HepG2 (cell line): ENCODE measurements around the gene HNRNPAB. TPM values are rescaled to one million over a fixed set of nuclear protein-coding genes. Genes with fewer than 3 reads are reported as not detected.

Source experiments
- ATAC-seq: fragments of 200-7000 bp; cut with Tn5 transposase; 3 replicates; pipeline ENCODE4 v1.9.1; 2020; ENCODE audit warnings: mild to moderate bottlenecking, moderate library complexity
- BruUV-seq: library from RNA; stranded (reverse); fragments of 400-500 nt; replicated peaks from 2 replicates; lab custom pipeline; 2021; lab: Mats Ljungman, UMichigan
- CTCF ChIA-PET: fragments of 300-600 bp; formaldehyde crosslinking; extraction: SDS; loops from one replicate; lab custom pipeline; 2021; ENCODE audit warnings: low total read pairs, inconsistent platforms, low intra/inter-chr PET ratio; lab: Yijun Ruan, JAX
- POLR2A ChIA-PET: fragments of 350-600 bp; sonication (Branson Sonifier 250); formaldehyde crosslinking; loops from one replicate; lab custom pipeline; 2020; ENCODE audit warnings: antibody characterized with exemption, inconsistent platforms; lab: Yijun Ruan, JAX
- DNase-seq: peaks from one replicate; pipeline ENCODE4 v3.0.0-alpha.2; 2015; ENCODE audit warnings: low spot score
- FAIRE-seq: peaks from 3 replicates; lab custom pipeline; 2011; peaks lifted over from hg19 to GRCh38; lab: Jason Lieb, UNC
- H2AFZ ChIP-seq: one replicate; pipeline ENCODE4 v1.6.1; 2011; ENCODE audit warnings: low read length, inconsistent platforms
- H3K27ac ChIP-seq: fragments of 300-600 bp; 3 replicates; pipeline ENCODE4 v1.8.0; 2011; ENCODE audit warnings: mixed run types, mild to moderate bottlenecking, mixed read lengths, low read length, inconsistent platforms; ENCODE audit not compliant: insufficient read depth; ENCODE audit errors: extremely low read length
- H3K27me3 ChIP-seq, 2 experiments: fragments of 200-600 bp in 1 of 2; 2 replicates in 1 of 2; 3 replicates in 1 of 2; pipeline versions ENCODE4 v1.6.0 to v1.8.0; 2011; ENCODE audit warnings: low read length in 2 of 2, mild to moderate bottlenecking in 2 of 2, moderate library complexity in 2 of 2, inconsistent platforms in 1 of 2; ENCODE audit not compliant: insufficient read depth in 2 of 2, control insufficient read depth in 1 of 2
- H3K36me3 ChIP-seq, 2 experiments: fragments of 200-600 bp in 1 of 2; replicated peaks in 1 of 2; 2 replicates in 1 of 2; 3 replicates in 1 of 2; pipeline versions ENCODE4 v1.5.1 to v1.8.0; 2011; ENCODE audit warnings: low read length in 2 of 2, inconsistent platforms in 1 of 2; ENCODE audit not compliant: insufficient read depth in 2 of 2, control insufficient read depth in 1 of 2
- H3K4me1 ChIP-seq: 2 replicates; pipeline ENCODE4 v1.5.1; 2012; ENCODE audit warnings: low read length, inconsistent platforms; ENCODE audit not compliant: insufficient read depth
- H3K4me2 ChIP-seq: 2 replicates; pipeline ENCODE4 v1.6.0; 2011; ENCODE audit warnings: low read depth, low read length, inconsistent platforms
- H3K4me3 ChIP-seq, 3 experiments: fragments of 200-600 bp in 1 of 3; sonication (generic), shearing (Covaris generic) in 1 of 3; replicated peaks in 1 of 3; 2 replicates each; pipeline ENCODE4 v1.5.1; 2011 to 2016; ENCODE audit warnings: low read length in 3 of 3, inconsistent platforms in 2 of 3, low read depth in 2 of 3, mild to moderate bottlenecking in 2 of 3, control low read depth in 1 of 3, mixed read lengths in 1 of 3; ENCODE audit not compliant: insufficient read depth in 1 of 3
- H3K79me2 ChIP-seq: one replicate; pipeline ENCODE4 v1.6.1; 2011; ENCODE audit warnings: low read length, inconsistent platforms; ENCODE audit not compliant: insufficient read depth
- H3K9ac ChIP-seq: 2 replicates; pipeline ENCODE4 v1.6.0; 2011; ENCODE audit warnings: mild to moderate bottlenecking, low read depth, low read length, inconsistent platforms; ENCODE audit not compliant: insufficient read depth
- H3K9me3 ChIP-seq: 2 replicates; pipeline ENCODE4 v1.5.1; 2012; ENCODE audit warnings: mild to moderate bottlenecking, low read length
- H4K20me1 ChIP-seq: 2 replicates; pipeline ENCODE4 v1.6.0; 2011; ENCODE audit warnings: inconsistent platforms, mild to moderate bottlenecking, low read length, moderate library complexity; ENCODE audit not compliant: insufficient read depth
- CENPX ChIP-seq: sonication (generic); formaldehyde crosslinking; IDR thresholded peaks from 2 replicates; pipeline ENCODE4 v1.9.0; 2021; ENCODE audit warnings: mild to moderate bottlenecking, missing genetic modification reagents, moderate library complexity
- HHEX ChIP-seq: IDR thresholded peaks from 2 replicates; pipeline ENCODE4 v1.6.1; 2016; ENCODE audit warnings: control low read depth
- KDM4B ChIP-seq: sonication (generic); formaldehyde crosslinking; IDR thresholded peaks from 2 replicates; pipeline ENCODE4 v1.4.0; 2020; ENCODE audit warnings: missing genetic modification reagents
- RNF2 ChIP-seq: fragments of 450-650 bp; conservative IDR thresholded peaks from 2 replicates; pipeline ENCODE4 v1.6.1; 2016; ENCODE audit warnings: low read depth
- SYNCRIP ChIP-seq: fragments of 200-400 bp; formaldehyde crosslinking; IDR thresholded peaks from 2 replicates; pipeline ENCODE4 v1.6.1; 2018; ENCODE audit warnings: mild to moderate bottlenecking, low read depth, low read length; ENCODE audit not compliant: insufficient read depth
- ZFP36L2 ChIP-seq: sonication (generic); formaldehyde crosslinking; IDR thresholded peaks from 2 replicates; pipeline ENCODE4 v1.4.0; 2020; ENCODE audit warnings: missing genetic modification reagents
- ZNF18 ChIP-seq: sonication (generic); formaldehyde crosslinking; IDR thresholded peaks from 2 replicates; pipeline ENCODE4 v1.8.0; 2022; ENCODE audit warnings: mild to moderate bottlenecking, missing genetic modification reagents; ENCODE audit not compliant: insufficient replicate concordance
- ZNF230 ChIP-seq: sonication (generic); formaldehyde crosslinking; IDR thresholded peaks from 2 replicates; pipeline ENCODE4 v1.4.0; 2020; ENCODE audit warnings: mild to moderate bottlenecking, missing genetic modification reagents
- ZNF280B ChIP-seq: sonication (generic); formaldehyde crosslinking; IDR thresholded peaks from 2 replicates; pipeline ENCODE4 v1.5.0; 2020; ENCODE audit warnings: missing genetic modification reagents, mild to moderate bottlenecking, borderline replicate concordance
- ZNF580 ChIP-seq: IDR thresholded peaks from 2 replicates; pipeline ENCODE4 v1.6.1; 2016; ENCODE audit warnings: low read depth, borderline replicate concordance
- ZSCAN21 ChIP-seq: sonication (generic); formaldehyde crosslinking; IDR thresholded peaks from 2 replicates; pipeline ENCODE4 v1.8.0; 2022; ENCODE audit warnings: mild to moderate bottlenecking, missing genetic modification reagents, moderate library complexity, borderline replicate concordance
- WGBS: methylation state at CpG from one replicate; pipeline ENCODE4 v1.1.6; 2017; ENCODE audit warnings: low lambda C conversion rate; 5-methylcytosine and 5-hydroxymethylcytosine counted together
- in situ Hi-C: cut with HindIII; loops from 2 replicates; pipeline ENCODE4 v1.10.0; 2017; ENCODE audit warnings: low pct_unique_long_range_greater_than_20kb; ENCODE audit not compliant: extremely low pct_ligation_motif_present
- intact Hi-C: fragments of 100-400 bp; cut with micrococcal nuclease; formaldehyde crosslinking; loops from one replicate; pipeline ENCODE4 v1.10.0; 2022; ENCODE audit not compliant: unreplicated experiment
- polyA plus RNA-seq, 8 experiments: library from polyadenylated mRNA; depleted of rRNA in 3 of 8; stranded (reverse) in 7 of 8; unstranded in 1 of 8; fragments of >200 nt; fragmentation: Illumina TruSeq in 4 of 8; extraction: Trizol in 4 of 8; gene quantifications; 2 replicates each; pipeline versions ENCODE4 v1.2.1 to v1.2.3, GENCODE V29; 2011 to 2016; ENCODE audit warnings: low read depth in 4 of 8, missing spikeins in 1 of 8, mixed read lengths in 1 of 8; ENCODE audit not compliant: insufficient read depth in 1 of 8
- total RNA-seq, 5 experiments: library from RNA; depleted of rRNA; stranded (reverse); fragments of >200 nt; fragmentation: Illumina TruSeq; extraction: Trizol; gene quantifications; 2 replicates each; pipeline ENCODE4 v1.2.3, GENCODE V29; 2016; ENCODE audit warnings: low read depth in 1 of 5

The HNRNPAB gene
- total and polyA plus RNA-seq, 2 of the 13 experiments (the other 11 are each of a cell fraction or from before 2014, with no cell fraction given) = 62.6 to 111 TPM

GRCh38 chr5:178194026-178194425 is 10.3 kb upstream of the HNRNPAB start (continued):
- no peak for TF ChIP-seq ZNF18 (CRISPR knock-in tag)
- TF ChIP-seq SYNCRIP = no peak
- TF ChIP-seq ZSCAN21 = no peak
- TF ChIP-seq, all 625 proteins: peak for 0

- TF ChIP-seq CENPX (CRISPR knock-in tag) (no peak), ZNF280B (CRISPR knock-in tag) (no peak), RNF2 (no peak), ZFP36L2 (no peak), ZNF580 (CRISPR knock-in tag) (no peak), ZNF230 (CRISPR knock-in tag) (no peak), HHEX (CRISPR knock-in tag) (no peak), KDM4B (CRISPR knock-in tag) (no peak)
- H3K4me2 ChIP-seq = no peak overlapping the region
- no peaks in the 10 kb centered on the region for H4K20me1 ChIP-seq
- DNase-seq = no peak
- H3K4me1 ChIP-seq = peaks cover 12% of the 10 kb centered on the region
- intact Hi-C loops = no loop called here
- ChIA-PET POLR2A (interaction anchor here (0.9 to 2.1 kb wide), 2 partner anchors 8 to 55 kb away, joined by 3 to 13 read pairs; partner anchors contain the start of gene HNRNPAB), CTCF (no interaction called here)
- in situ Hi-C loops = no loop called here
- H3K9me3 ChIP-seq = no peaks in the 10 kb centered on the region
- BruUV-seq = no TSS peak
- H3K27ac ChIP-seq = no peak overlapping the region
- peaks cover 0 to 29% of the 10 kb centered on the region in 2 experiments; a peak in 3 of 5 replicates for H3K27me3 ChIP-seq
- no peak overlapping the region for H3K9ac ChIP-seq
- FAIRE-seq = no peak
- no peaks in the 10 kb centered on the region for H3K36me3 ChIP-seq
- H3K4me3 ChIP-seq = no peak overlapping the region
- ATAC-seq = no peak
- no peak overlapping the region for H2AFZ ChIP-seq
- H3K79me2 ChIP-seq = no peaks in the 10 kb centered on the region
- 63% methylated on average over 7 of the region's 7 CpGs for WGBS
Observed at GRCh38 chr5:178196281-178196812, 8.0 kb upstream of the HNRNPAB start.
